ENCODE results near the gene PIGQ. TPM values are rescaled to one million over a fixed set of nuclear protein-coding genes. Genes with fewer than 3 reads are reported as not detected.

Gene PIGQ
- total RNA-seq, 1 donor from 2014 or later = 68.9 TPM

GRCh38 chr16:531494-532125 lies 38.2 kb upstream of the PIGQ start:
- no peaks in the 10 kb centered on the region for H3K36me3 ChIP-seq
- H3K27ac ChIP-seq = no peak overlapping the region
- H3K4me3 ChIP-seq = no peak overlapping the region
- TF ChIP-seq CTCF (IDR thresholded peaks at IDR 0.05) = no peak
- ATAC-seq (no peak), DNase-seq (no peak)
- no peaks in the 10 kb centered on the region for H3K27me3 ChIP-seq (ENCODE audit: low read depth)
- peaks cover 30% of the 10 kb centered on the region for H3K4me1 ChIP-seq
- intact Hi-C loops (cut with DNase I) = no loop called here
- H3K9me3 ChIP-seq = no peaks in the 10 kb centered on the region

GRCh38 chr16:533391-534123 lies 36.2 kb upstream of the PIGQ start:
- DNase-seq = no peak
- intact Hi-C loops (cut with DNase I) = no loop called here
- Histone ChIP-seq H3K4me3 (no peak overlapping the region), H3K27me3 (ENCODE audit: low read depth) (no peaks in the 10 kb centered on the region), H3K36me3 (peaks cover 13% of the 10 kb centered on the region), H3K9me3 (no peaks in the 10 kb centered on the region), H3K4me1 (peaks cover 25% of the 10 kb centered on the region), H3K27ac (no peak overlapping the region)
- no peak for TF ChIP-seq CTCF (IDR thresholded peaks at IDR 0.05)
- no peak for ATAC-seq

GRCh38 chr16:534135-534534 lies 35.6 kb upstream of the PIGQ start:
- DNase-seq = no peak
- no peak for ATAC-seq
- H3K9me3 ChIP-seq = no peaks in the 10 kb centered on the region
- no peak overlapping the region for H3K4me3 ChIP-seq
- H3K36me3 ChIP-seq = peaks cover 18% of the 10 kb centered on the region
- H3K4me1 ChIP-seq = peaks cover 19% of the 10 kb centered on the region
- no peak for TF ChIP-seq CTCF (IDR thresholded peaks at IDR 0.05)
- intact Hi-C loops (cut with DNase I) = no loop called here
- no peak overlapping the region for H3K27ac ChIP-seq
- H3K27me3 ChIP-seq (ENCODE audit: low read depth) = no peaks in the 10 kb centered on the region

GRCh38 chr16:534856-535445 lies 34.8 kb upstream of the PIGQ start:
- Histone ChIP-seq H3K4me1 (peaks cover 11% of the 10 kb centered on the region), H3K4me3 (no peak overlapping the region), H3K9me3 (no peaks in the 10 kb centered on the region), H3K36me3 (peaks cover 21% of the 10 kb centered on the region), H3K27ac (no peak overlapping the region), H3K27me3 (ENCODE audit: low read depth) (no peaks in the 10 kb centered on the region)
- DNase-seq = no peak
- intact Hi-C loops (cut with DNase I) = no loop called here
- no peak for TF ChIP-seq CTCF (IDR thresholded peaks at IDR 0.05)
- peak; percentile 3 to 5 for ATAC-seq

GRCh38 chr16:535446-536405 lies 34.0 kb upstream of the PIGQ start:
- DNase-seq = no peak
- intact Hi-C loops (cut with DNase I) = no loop called here
- Histone ChIP-seq H3K4me3 (no peak overlapping the region), H3K9me3 (no peaks in the 10 kb centered on the region), H3K4me1 (peaks cover 7% of the 10 kb centered on the region), H3K27me3 (ENCODE audit: low read depth) (no peaks in the 10 kb centered on the region), H3K36me3 (peaks cover 21% of the 10 kb centered on the region), H3K27ac (no peak overlapping the region)
- peak; percentile 43 to 74 for ATAC-seq
- no peak for TF ChIP-seq CTCF (IDR thresholded peaks at IDR 0.05)

Data from lower lobe of right lung (tissue), 2 donors.